NT2/D1 (cell line): Measurements from ENCODE around the gene MRFAP1L1.
"Not testable (repeated sequence)": the region's sequence is repeated elsewhere in the genome, so short reads cannot be mapped to it uniquely, and the experiment has no call there.

Source experiments
- SUZ12 ChIP-seq: IDR thresholded peaks from 2 replicates; pipeline ENCODE4 v1.6.1; 2011; ENCODE audit not compliant: insufficient read length, insufficient read depth; ENCODE audit errors: extremely low read depth
- YY1 ChIP-seq: IDR thresholded peaks from 2 replicates; pipeline ENCODE4 v1.6.1; 2011; ENCODE audit not compliant: insufficient read length, insufficient read depth
- ZNF274 ChIP-seq: IDR thresholded peaks from 2 replicates; pipeline ENCODE4 v1.6.1; 2011; ENCODE audit warnings: mild to moderate bottlenecking, low read depth, low read length

- not testable (repeated sequence) for TF ChIP-seq YY1, SUZ12, ZNF274
Measured at GRCh38 chr4:6725427-6725961, 15.8 kb upstream of the MRFAP1L1 start.
